Measurements from ENCODE around the gene NUMB. TPM values are rescaled to one million over a fixed set of nuclear protein-coding genes. Genes with fewer than 3 reads are reported as not detected.
"Not testable (repeated sequence)": the region's sequence is repeated elsewhere in the genome, so short reads cannot be mapped to it uniquely, and the experiment has no call there.

The NUMB gene
- total RNA-seq, 1 experiment from 2014 or later, result 42.0 TPM

DNA sequence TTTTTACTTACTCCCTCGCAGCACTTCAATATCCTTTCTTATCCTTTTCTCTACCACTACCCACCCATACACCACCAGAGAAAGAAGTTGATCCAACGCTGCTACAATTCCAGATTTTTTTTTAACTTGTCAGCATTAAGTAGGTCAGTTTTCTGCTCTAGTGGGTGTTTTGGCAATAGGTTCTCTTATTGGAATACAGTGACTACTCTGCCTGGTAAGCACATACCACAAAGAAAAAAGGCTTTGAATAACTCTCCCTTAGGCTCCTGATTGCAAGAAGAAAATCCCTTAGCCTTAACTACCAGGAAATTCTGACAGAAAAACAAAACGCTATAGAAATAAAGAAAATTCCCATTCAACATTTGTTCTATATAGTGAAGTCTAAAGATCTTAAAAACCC is 72.0 kb downstream of the NUMB start (continued):
- TF ChIP-seq, protein P1, sequence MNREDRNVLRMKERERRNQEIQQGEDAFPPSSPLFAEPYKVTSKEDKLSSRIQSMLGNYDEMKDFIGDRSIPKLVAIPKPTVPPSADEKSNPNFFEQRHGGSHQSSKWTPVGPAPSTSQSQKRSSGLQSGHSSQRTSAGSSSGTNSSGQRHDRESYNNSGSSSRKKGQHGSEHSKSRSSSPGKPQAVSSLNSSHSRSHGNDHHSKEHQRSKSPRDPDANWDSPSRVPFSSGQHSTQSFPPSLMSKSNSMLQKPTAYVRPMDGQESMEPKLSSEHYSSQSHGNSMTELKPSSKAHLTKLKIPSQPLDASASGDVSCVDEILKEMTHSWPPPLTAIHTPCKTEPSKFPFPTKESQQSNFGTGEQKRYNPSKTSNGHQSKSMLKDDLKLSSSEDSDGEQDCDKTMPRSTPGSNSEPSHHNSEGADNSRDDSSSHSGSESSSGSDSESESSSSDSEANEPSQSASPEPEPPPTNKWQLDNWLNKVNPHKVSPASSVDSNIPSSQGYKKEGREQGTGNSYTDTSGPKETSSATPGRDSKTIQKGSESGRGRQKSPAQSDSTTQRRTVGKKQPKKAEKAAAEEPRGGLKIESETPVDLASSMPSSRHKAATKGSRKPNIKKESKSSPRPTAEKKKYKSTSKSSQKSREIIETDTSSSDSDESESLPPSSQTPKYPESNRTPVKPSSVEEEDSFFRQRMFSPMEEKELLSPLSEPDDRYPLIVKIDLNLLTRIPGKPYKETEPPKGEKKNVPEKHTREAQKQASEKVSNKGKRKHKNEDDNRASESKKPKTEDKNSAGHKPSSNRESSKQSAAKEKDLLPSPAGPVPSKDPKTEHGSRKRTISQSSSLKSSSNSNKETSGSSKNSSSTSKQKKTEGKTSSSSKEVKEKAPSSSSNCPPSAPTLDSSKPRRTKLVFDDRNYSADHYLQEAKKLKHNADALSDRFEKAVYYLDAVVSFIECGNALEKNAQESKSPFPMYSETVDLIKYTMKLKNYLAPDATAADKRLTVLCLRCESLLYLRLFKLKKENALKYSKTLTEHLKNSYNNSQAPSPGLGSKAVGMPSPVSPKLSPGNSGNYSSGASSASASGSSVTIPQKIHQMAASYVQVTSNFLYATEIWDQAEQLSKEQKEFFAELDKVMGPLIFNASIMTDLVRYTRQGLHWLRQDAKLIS (CRISPR knock-in tag; IDR thresholded peaks at IDR 0.05; ENCODE audit: borderline replicate concordance), result no peak
- TF ChIP-seq NR1H2 (CRISPR knock-in tag; IDR thresholded peaks at IDR 0.05), result no peak
- TF ChIP-seq ZNF416 (CRISPR knock-in tag; IDR thresholded peaks at IDR 0.05), result no peak
- TF ChIP-seq NFYB (CRISPR knock-in tag; conservative IDR thresholded peaks at IDR 0.05; ENCODE audit: low read depth), result no peak
- no peak for TF ChIP-seq ATF6 (CRISPR knock-in tag; IDR thresholded peaks at IDR 0.05)
- no peak for TF ChIP-seq TP53 (CRISPR knock-in tag; IDR thresholded peaks at IDR 0.05)
- no peak for TF ChIP-seq ZNF532 (CRISPR knock-in tag; IDR thresholded peaks at IDR 0.05; ENCODE audit: borderline replicate concordance)
- TF ChIP-seq ZSCAN18 (CRISPR knock-in tag; IDR thresholded peaks at IDR 0.05), result no peak
- no peak for TF ChIP-seq RELA (CRISPR knock-in tag; IDR thresholded peaks at IDR 0.05; ENCODE audit: borderline replicate concordance)
- no peak for TF ChIP-seq ZNF512 (CRISPR knock-in tag; IDR thresholded peaks at IDR 0.05; ENCODE audit: borderline replicate concordance)
- TF ChIP-seq MLX (CRISPR knock-in tag; IDR thresholded peaks at IDR 0.05), result no peak
- no peak for TF ChIP-seq ZNF263 (CRISPR knock-in tag; IDR thresholded peaks at IDR 0.05; ENCODE audit: low read depth)
- no peak for TF ChIP-seq CREM (CRISPR knock-in tag; IDR thresholded peaks at IDR 0.05)

DNA sequence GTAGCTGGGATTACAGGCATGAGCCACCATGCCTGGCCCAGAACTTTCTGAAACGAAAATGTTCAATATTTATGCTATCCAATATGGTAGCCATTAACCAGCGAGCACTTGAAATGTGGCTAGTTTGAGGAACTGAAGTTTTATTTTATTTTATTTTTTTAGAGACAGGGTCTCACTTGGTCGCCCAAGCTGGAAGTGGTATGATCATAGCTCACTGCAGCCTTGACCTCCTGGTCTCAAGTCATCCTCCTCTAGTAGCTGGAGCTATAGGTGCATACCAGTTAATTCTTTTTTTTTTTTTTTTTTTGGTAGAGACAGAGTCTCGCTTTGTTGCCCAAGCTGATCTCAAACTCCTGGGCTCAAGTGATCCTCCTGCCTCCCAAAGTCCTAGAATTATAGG is 73.3 kb downstream of the NUMB start:
- H3K9me3 Mint-ChIP-seq, result peaks cover 13% of the 10 kb centered on the region
- not testable (repeated sequence) for DNase-seq (ENCODE audit: low spot score); H3K4me1 Mint-ChIP-seq; ATAC-seq; H3K27me3 Mint-ChIP-seq (ENCODE audit: low read depth); H3K4me3 Mint-ChIP-seq; H3K27ac Mint-ChIP-seq
- POLR2A ChIA-PET, result interaction anchor here (0.7 kb wide), 1 partner anchor 12 kb away, joined by 3 read pairs; no protein-coding TSS in a partner anchor
- peaks cover 14% of the 10 kb centered on the region for H3K36me3 Mint-ChIP-seq
- CTCF ChIA-PET, result interaction anchor here (0.6 to 1.1 kb wide), 4 partner anchors 21 to 397 kb away, joined by 3 to 5 read pairs (median 4); partner anchors contain the start of gene ACOT2

Data from WTC11 (cell line).